Fibroblast of the aortic adventitia (primary cell): ENCODE data around the gene GABRG3. TPM values are rescaled to one million over a fixed set of nuclear protein-coding genes. Genes with fewer than 3 reads are reported as not detected.

Source experiments
- DNase-seq: peaks from one replicate; pipeline ENCODE4 v3.0.0-alpha.2; 2010; ENCODE audit warnings: low read depth
- H3K4me3 ChIP-seq: 2 replicates; pipeline ENCODE4 v1.5.1; 2011; ENCODE audit warnings: low read depth, mild to moderate bottlenecking, control low read depth, low read length, moderate library complexity
- total RNA-seq: library from RNA; depleted of rRNA; stranded (reverse); fragments of >200 nt; gene quantifications from 2 replicates; pipeline ENCODE4 v1.2.3, GENCODE V29; 2012; ENCODE audit warnings: low replicate concordance
- TF ChIP-seq, protein P1 (sequence below): IDR thresholded peaks from 2 replicates; pipeline ENCODE4 v1.5.1; 2011; ENCODE audit warnings: mild to moderate bottlenecking, low read length, control low read depth, inconsistent platforms; ENCODE audit not compliant: insufficient read depth

The GABRG3 gene
- total RNA-seq, 1 donor: not detected

DNA sequence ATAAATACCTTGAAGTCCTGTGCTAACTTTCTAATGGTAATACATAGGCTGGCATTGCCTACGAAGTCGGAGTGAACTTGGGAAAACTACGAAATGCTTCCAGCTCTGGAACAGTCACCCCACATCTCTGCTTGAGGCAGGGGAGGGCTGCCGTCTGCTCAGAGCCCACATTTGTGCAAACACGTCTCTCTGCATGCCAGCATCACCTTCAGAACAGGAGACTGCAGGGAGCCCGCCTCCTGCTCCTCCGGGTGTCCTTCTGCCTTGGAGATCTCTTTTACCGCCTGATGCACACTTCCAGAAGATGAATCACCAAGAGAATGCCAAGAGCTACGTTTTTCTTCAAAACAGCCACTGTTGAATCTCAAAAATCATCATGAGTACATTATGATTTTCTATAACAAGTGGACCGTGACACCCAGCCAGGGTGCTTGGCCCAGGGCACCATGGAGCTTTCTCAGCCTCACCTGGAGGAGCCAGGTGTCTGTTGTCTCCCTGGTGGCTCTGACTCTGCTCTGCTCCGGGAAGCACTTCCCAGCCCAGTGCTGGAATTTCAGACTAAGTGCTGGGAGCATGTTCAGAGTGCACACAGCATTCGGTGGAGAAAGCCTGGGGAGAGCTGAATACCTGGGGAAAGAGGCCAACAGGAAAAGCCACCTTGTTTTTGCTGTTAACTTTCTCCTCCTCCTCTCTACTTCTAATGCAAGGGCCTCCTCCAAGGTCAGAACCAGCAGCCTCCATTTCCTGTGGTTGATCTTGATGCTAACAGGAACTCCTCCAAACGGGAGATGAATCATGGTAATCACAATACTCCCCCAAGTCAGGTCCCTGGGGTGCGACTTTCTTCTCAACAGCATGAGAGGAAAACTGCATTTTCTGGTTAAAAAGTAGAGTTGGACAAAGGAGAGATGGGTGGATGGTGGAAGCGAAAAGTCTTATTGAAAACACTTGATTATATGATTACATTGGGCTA lies 467.7 kb downstream of the GABRG3 start:
- TF ChIP-seq, protein P1, sequence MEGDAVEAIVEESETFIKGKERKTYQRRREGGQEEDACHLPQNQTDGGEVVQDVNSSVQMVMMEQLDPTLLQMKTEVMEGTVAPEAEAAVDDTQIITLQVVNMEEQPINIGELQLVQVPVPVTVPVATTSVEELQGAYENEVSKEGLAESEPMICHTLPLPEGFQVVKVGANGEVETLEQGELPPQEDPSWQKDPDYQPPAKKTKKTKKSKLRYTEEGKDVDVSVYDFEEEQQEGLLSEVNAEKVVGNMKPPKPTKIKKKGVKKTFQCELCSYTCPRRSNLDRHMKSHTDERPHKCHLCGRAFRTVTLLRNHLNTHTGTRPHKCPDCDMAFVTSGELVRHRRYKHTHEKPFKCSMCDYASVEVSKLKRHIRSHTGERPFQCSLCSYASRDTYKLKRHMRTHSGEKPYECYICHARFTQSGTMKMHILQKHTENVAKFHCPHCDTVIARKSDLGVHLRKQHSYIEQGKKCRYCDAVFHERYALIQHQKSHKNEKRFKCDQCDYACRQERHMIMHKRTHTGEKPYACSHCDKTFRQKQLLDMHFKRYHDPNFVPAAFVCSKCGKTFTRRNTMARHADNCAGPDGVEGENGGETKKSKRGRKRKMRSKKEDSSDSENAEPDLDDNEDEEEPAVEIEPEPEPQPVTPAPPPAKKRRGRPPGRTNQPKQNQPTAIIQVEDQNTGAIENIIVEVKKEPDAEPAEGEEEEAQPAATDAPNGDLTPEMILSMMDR: no peak
- DNase-seq: peak; percentile 19
- H3K4me3 ChIP-seq: no peak overlapping the region

DNA sequence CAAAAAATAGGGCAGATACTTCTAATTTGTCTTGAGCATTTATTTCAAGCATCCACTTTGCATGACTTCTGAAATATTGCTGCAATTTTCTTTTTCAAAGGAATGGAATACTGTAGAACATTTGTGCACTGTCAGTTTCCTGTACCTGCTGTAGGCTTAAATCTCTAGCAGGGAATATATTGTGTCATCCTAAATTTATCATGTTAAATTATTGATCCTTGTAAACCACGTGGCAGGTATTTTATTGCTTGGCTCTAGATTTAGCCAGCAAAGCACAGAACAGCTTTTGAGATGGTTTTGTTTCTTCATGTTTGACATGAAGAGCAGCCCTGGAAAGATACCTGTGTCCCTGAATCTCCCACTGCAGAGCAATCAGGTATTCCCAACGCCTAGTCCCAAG lies 470.1 kb downstream of the GABRG3 start:
- H3K4me3 ChIP-seq: no peak overlapping the region
- no peak for DNase-seq
- TF ChIP-seq, protein P1: no peak

DNA sequence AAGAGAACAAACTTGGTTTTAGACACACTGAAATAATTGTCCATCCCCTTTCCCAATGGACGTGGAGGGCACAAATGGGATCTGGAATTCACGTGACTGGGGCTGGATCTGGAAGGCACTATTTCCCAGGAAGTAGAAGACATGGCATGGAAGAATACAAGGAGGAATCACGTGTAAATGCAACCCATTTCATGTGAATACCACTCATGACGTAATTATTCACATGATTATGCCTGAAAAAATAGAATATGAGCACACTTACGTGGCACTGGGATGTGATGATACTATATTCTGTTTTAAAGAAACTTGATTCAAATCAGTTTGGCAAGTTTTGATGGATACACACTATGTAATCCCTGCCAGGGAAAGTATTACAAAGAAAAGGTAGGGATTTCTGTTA lies 477.3 kb downstream of the GABRG3 start:
- DNase-seq: no peak
- TF ChIP-seq, protein P1: no peak
- no peak overlapping the region for H3K4me3 ChIP-seq

DNA sequence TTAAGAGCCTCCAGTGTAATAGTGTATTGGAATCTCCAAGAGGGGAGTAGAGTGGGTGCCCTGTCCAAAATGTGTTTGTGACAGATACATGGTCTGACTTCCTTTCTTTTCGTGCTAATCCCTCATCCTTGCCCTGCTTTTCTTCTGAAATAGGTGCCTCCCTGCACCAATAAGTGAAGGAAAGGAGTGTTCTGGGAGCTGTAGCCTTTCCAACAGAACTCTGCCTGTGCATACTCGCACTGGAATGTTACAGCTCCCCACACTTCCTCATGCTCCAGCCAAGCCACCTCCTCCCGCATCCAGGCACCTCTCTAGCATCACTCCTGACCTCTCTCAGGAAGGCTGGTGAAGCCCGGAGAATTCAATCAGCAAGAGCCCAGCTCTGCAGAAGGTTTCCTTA lies 478.0 kb downstream of the GABRG3 start:
- TF ChIP-seq, protein P1: no peak
- H3K4me3 ChIP-seq: no peak overlapping the region
- DNase-seq: peak; percentile 3

DNA sequence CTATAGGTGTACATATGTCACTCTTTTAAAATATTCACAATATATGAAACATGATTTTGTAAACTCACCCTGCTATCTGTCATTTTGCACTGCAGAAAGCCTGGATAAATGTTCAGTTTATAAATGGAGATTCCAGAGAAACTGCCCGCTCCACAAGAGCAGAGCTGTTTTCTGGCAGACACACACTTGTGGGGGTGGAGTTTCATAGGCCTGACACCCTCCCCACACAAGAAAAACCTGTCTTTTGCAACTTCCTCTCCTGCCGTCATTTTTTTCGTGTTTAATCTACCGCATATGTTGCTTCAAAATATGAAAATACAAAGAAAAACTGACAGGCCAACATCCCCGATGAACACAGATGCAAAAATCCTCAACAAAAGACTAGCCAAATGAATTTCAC lies 479.0 kb downstream of the GABRG3 start:
- TF ChIP-seq, protein P1: no peak
- no peak for DNase-seq
- no peak overlapping the region for H3K4me3 ChIP-seq

DNA sequence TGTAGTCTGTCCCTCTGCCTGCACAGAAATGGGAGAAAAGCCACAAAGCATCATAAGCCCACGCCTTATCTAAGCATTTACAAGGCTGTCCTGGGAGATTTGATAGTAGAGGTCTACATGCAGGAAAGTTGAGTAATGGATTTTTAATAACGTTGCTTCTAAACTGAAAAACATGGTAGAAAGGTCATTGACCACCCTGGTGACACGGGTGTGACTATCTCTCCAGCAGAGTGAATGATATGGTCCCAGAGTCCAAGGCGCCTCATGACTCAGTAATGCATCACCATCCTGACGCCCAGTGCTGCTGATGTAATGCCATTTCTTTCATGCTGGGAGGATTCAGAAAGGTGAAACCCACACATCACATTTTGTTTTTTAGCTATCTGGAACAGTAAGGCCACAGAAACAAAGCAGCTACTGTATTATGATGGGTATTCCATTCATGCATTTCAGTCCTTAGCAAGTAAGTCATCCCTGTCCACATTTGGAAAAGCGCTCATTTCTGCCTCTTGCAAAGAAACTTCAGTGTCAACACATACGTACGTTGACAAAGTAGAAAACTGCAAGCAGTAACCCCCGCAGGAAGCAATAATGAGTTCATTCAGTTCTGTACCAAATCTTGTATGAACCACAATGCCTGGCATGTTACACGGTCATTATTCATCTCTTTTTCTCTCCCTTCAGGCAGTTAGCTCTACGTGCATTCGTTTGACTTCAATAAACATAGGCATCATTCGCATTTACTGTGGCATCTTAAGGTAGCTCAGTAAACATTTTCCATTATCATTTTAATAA lies 483.5 kb downstream of the GABRG3 start:
- peak; percentile 54 for DNase-seq
- no peak overlapping the region for H3K4me3 ChIP-seq
- TF ChIP-seq, protein P1: no peak
